GM19468 (cell line): ENCODE measurements around the gene MAN2B1.
"Not testable (repeated sequence)": the region's sequence is repeated elsewhere in the genome, so short reads cannot be mapped to it uniquely, and the experiment has no call there.

Experiments used
- ATAC-seq: cut with Tn5 transposase; IDR thresholded peaks from one replicate; pipeline ENCODE4 v1.9.1; 2021; ENCODE audit warnings: mild to moderate bottlenecking, moderate library complexity, moderate number of reproducible peaks; ENCODE audit not compliant: unreplicated experiment; ENCODE audit errors: extremely low read depth

MAN2B1 gene

DNA sequence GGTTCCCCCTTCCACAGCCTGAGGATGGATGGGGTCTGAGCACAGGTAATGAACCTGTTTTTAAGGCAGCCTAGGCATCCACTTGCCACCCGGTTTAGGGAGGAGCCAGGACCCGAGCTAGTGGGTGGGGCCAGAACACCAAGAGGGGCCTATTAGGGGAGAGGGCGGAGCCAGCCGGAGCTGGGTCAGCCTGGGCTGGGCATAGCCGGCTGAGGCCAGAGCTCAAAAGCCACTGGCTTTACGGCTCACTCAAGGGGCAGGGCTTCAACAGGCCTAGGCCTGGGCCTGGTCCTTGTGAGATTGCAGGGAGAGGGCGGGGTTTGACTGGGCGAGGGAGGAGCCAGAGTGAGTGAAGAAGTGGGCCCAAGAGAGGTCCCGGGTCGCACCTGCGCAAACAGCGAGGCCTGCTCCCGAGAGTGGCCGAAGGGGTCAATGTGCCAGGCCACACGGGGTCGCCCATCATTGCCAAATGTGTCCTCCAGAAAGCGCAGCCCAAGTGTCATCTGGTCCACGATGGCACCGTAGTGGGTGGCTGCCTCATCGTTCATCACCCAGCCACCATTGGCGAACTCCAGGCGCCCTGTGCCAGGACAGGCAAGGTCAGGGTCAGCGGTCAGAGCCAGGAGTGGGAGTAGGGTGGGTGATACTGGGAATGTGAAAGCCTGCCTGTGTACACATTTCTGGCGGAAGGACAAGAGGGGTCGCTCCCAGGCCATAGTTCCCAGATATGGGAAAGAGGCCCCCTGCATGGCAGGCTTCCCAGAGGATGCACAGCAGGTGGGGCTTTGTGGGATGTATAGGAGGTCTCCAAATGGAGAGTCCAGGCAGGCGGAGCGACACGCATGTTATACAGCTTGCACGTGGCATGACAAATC lies 1.9 kb downstream of the MAN2B1 start:
- no peak for ATAC-seq

DNA sequence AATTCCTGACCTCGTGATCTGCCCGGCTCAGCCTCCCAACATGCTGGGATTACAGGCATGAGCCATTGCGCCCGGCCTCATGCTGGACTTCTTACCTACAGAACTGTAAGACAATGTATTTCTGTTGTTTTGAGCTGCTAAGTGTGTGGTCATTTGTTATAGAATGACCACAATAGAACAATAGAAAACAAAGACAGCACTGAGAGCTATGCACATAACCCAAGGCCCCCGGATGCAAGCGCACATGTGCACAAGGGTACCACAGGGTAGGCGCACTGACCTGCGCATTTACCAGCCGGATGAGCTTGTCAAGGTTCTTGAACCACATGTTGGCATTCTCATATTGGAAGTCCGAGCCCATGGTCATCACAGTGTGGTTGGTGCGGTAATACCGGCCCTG lies 5.6 kb downstream of the MAN2B1 start:
- ATAC-seq = no peak

DNA sequence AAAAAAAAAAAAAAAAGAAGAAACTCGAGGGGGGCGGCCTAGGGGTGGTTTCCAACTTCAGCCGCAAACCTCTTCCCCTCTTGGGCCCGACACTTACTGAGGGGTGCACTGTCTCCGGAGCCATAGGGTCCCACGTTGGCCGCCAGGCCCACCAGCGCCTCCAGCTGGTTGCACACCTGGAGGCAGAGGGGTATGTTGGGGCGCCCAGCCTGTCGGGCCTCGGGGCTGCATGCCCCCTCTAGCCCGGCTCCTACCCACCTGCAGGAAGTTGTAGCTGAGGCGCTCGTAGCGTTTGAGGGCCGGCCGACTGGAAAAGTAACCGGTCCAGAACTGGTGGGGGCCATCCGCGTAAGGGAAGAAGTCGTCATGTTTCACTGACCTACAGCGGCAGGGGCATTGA lies 8.6 kb downstream of the MAN2B1 start:
- ATAC-seq = no peak

DNA sequence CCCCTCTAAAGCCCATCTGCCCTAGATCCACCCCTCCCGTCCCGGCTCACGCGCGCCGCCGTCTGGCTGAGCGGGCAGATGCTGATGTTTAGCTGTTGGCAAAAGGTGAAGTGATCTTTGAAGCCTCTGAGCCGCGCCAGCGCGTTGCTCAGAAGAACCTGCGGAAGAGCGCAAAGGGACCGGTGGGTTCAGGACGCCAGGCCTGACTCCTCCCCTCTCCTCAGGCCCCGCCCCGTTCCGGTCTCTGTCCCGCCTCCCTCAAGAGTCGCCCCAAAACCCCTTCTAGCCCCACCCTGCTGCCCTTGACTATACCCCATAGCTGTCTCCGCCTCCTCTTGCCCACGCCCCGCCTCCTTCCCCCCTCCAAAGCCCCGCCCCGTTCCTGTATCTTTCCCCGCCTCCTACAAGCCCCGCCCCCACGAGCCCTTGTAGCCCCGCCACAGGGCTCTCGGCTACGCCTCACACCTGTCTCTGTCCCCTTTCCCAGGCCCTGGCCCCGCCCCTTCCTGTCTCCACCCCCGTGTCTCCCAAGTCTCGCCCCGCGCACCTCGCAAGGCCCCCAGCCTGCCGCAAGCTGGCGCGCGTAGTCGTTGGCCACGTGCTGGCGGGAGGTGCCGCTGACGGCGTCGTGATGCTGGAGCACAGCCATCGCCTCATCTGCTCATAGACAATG lies 9.5 kb downstream of the MAN2B1 start:
- no peak for ATAC-seq

DNA sequence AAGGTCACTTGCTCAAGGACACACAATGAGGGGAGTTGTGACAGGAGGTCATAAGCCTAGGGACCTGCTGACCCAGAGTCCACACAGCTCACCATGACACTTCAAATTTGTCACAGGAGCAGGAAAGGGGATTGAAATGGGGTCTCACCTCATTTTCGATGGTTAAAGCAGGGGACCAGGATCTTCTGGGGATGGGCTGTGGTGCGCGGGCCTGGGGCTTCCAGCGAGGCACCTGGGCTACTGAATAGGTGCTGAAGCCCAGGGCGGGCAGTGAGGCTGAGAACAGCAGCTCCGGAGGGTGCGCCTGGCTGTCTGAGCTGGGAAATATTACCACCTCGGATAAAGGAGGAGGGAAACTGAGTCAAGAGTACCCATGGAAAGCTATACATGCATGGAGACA lies 11.0 kb downstream of the MAN2B1 start:
- no peak for ATAC-seq

DNA sequence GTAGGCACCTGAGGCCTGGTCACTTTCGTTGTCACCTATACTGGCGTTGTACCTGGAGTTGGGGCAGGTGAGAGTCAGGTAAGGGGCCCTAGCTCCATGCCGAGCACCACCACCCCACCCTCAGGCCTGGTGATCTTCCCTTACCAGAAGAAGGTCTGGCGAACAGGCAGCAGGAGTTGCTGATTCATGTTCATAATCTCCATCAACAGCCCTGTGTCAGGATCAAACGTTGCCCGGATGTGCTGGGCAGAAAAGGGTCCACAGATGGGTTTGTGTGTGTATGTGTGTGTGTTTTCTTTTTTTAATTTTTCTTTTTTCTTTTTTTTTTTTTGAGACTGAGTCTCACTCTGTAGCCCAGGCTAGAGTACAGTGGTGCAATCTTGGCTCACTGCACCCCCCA lies 14.3 kb downstream of the MAN2B1 start:
- no peak for ATAC-seq

DNA sequence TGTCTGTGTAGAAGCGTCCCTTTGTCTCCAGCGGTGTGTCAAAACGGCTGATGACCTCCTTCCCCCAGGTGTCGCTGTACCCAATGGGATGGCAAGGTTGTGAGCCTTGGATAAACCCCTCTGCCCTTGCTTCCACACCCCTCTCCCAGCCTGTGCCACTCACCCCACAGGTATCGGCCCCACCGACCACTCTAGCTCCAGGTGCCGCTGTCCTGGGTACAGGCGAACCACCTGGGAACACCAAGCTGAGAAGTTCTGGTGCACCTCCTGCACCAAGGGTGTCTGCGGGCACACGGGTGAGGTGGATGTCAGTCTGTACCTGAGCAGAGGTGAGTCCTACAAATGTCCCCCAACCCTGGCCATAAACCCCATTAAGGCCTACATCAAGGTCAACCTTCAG lies 16.6 kb downstream of the MAN2B1 start:
- ATAC-seq = no peak

DNA sequence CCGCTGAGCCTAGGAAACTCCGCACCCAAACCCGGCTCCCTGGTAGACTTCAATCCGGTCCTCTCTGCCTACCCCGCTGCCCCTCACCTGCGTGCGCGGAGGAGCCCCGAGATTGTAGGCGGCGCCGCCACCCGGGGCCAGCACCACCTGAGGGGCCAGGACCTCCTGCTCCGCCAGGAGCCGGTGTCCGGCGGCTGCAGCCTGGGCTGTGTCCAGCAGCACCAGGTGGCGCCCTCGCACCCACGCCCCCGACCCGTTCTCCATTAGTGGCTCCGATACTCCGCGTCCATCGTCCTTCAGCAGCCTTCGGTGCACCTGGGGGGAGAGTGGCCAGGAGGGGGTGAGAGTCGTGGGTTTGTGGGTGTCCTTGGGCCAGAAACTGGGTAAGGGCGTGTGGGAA lies 18.5 kb downstream of the MAN2B1 start:
- ATAC-seq = no peak

DNA sequence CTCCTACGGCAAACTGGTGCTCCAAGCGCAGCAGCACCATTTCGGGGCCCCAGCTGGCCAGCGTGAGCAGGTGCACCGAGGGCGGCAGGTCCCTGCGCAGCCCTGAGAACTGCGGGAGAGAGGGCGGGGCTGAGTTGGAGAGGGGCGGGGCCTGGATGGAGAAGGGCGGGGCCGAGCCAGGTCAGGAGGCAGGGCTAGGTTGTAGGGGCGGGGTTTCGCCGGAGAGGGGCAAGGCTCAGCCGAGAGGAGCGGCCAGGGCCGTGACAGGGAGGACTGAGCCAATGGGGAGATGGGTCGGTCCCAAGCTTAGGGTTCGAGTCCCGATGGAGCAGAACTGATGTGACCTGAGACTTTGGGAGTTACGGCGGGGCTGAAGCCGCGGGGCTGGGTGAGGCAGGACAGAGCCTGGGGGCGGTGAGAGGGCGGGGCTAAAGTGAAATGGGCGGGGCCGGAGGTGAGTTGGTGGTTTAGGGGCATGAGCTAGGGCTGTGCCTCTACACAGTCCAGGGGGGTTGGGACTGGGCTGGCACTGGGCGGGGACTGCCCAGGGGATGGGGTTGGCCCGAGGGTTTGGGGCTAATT lies 19.0 kb downstream of the MAN2B1 start:
- ATAC-seq = no peak

DNA sequence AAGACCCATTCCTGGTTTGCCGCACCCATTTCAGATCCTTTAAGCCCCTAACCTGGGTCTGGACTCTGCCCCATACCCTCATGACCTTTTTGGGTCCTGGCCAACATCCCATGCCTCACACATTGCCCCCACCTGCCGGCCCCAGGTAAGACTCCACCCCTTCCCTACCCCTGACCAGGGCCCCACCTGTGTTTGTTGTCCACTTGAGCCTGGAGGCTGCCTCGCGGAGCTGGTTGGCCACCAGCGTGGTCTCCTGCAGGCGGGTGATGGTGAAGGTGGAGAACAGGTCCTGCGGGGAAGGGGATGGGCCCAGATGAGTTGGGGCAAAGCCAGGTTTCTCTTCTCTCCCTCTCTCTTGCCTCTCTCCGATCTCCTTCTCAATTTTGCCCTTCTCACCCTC lies 19.5 kb downstream of the MAN2B1 start:
- no peak for ATAC-seq

DNA sequence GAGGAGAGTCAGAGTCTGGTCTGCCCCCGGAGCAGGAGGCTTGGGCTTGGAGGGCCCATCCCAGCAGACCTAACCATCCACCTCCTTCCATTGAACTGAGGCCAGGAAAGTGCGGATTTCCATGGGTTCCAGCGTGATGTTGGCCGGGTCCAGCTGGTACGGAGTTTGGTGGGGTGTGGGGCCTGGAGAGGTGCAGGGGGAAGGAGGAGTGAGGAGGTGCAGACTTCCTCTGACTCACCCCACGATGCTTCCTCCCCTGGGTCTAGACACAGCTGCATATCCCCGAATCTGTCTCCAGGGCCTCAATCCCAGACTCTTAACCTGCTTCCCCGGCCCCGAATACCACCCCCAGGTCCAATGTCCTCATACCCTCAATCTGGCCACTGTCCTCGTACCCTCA lies 20.0 kb downstream of the MAN2B1 start:
- no peak for ATAC-seq

DNA sequence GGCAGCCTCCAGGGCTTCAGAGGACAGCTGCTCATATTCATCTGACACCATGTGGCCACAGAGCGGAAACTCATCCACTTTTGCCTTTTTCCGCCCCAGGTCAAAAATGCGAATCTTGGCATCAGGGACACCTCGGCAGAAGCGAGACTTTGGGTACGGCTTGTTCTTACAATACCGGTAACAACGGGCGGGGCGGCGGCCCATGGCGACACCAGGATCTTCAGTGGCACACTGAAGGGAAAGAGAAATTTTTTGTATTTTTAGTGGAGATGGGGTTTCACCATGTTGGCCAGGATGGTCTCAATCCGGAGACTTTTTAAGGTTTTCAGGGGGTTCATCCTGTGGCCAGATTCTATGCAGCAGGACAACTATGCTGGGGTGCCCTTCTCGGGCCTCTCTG lies 22.8 kb downstream of the MAN2B1 start:
- ATAC-seq = not testable (repeated sequence)

DNA sequence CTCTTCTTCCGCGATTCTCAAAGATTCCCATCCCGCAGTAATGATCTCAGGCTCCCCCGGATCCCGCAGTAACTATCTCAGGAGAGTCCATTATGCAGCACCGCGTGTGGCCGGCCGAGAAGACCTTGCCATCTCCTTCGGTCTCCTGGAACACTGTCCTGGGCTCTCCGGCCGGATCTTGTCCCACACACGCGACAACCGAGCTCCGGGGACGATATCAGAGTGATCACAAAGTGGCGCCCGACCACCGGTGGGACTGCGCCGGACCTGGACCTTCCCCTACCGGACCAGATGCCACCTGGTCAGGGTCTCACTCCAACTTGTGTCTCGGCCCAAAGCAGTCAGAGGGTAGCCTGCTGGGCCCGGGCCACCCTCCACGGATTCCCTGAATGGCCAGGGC lies 24.0 kb downstream of the MAN2B1 start:
- no peak for ATAC-seq

DNA sequence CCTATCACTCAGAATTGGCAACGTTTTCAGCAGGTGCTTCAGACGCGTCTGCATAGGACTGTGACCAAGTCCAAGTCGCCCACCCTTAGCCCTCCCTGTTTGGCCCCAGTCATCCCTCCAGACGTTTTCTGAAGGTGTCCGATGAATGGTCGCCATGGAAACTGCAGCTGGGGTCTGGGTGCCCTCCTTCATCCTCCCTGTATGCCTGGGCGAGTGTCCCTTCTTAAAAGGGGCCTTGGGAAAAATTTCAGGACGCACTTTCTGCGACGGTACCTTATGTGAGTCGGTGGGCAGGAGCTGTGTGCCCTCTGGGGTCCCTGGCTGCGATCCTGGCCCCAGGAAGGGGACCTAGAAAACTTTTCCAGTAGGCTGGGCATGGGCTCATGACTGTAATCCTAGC lies 25.1 kb downstream of the MAN2B1 start:
- ATAC-seq = no peak

DNA sequence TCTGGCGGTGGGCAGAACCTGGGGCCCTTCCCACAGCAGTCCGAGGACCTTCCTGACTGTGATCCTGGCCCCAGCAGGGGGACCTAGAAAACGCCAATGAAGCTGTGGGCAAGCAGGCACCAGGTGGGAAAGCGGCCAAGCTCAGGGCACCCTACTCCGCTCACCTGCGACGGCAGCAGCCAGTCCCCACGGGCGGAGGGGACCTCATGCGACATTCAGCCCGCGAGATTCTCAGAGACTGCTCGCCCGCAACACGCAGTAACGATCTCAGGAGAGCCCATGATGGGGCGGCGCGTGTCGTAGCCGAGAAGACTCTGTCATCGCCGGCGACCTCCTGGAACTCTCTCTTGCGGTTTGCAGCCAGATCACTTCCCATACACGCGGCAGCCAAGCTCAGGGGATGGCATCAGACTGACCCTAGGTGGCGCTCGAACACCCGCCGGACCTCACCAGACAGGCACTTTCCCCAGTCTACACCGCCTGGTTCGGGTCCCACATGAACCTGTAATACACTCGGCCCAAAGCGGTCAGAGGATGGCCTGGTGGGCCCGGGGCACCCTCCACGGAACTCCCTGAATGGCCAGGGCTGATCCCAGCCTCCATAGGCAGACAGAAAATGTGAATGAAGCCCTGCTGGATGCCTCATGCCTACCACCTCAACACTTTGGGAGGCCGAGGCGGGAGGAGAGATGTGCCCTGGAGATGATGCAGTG lies 26.5 kb downstream of the MAN2B1 start:
- no peak for ATAC-seq

DNA sequence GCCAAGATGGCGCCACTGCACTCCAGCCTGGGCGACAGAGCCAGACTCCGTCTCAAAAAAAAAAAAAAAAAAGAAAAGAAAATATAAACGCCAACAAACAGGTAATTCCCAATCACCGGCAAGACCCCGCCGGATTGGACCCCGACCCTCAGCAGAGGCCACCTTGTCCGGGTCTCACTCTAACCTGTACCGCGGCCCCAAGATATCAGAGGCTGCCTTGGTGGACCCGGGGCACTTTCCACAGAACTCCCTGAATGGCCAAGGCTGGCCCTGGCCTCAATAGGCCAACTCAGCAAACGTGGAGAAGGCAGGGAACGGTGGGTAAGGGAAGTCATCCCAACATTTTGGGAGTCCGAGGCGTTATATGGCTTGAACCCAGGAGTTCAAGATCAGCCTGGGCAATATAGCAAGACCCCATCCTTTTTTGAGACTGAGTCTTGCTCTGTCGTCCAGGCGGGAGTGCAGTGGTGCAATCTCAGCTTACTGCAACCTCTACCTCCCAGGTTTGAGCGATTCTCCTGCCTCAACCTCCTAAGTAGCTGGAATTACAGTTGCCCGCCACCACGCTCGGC lies 27.8 kb downstream of the MAN2B1 start:
- ATAC-seq = no peak

DNA sequence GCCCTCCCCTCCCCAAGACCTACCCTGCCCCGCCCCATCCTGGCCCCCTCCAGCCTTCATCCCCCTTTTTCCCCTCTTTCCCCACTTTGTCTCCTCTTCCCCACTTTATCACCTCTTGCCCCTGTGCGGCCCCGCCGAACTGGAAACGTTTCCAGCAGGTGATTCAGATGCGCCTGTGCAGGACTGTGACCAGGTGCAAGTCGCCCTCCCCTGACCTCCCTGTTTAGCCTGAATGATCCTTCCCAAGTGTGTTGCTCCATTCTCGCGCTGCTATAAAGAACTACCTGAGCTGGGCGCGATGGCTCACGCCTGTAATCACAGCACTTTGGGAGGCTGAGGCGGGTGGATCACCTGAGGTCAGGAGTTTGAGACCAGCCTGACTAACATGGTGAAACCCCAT lies 29.9 kb downstream of the MAN2B1 start:
- no peak for ATAC-seq

DNA sequence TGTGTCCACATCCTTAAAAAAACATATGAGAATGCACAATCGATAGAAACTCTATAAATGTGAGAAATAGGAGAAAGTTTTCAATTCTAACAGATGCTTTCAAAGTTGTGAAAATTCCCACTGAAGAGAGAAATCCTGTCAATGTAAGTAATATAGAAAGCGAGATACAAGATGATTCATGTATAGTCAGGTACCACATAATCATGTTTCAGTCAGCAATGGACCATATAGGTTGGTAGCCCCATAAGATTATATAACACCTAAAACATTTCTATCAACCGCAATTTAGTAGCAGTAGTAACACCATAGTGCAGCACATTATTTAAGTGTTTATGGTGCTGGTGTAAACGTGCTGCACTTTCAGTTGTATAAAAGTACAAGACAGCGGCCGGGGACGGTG lies 37.3 kb downstream of the MAN2B1 start:
- no peak for ATAC-seq

DNA sequence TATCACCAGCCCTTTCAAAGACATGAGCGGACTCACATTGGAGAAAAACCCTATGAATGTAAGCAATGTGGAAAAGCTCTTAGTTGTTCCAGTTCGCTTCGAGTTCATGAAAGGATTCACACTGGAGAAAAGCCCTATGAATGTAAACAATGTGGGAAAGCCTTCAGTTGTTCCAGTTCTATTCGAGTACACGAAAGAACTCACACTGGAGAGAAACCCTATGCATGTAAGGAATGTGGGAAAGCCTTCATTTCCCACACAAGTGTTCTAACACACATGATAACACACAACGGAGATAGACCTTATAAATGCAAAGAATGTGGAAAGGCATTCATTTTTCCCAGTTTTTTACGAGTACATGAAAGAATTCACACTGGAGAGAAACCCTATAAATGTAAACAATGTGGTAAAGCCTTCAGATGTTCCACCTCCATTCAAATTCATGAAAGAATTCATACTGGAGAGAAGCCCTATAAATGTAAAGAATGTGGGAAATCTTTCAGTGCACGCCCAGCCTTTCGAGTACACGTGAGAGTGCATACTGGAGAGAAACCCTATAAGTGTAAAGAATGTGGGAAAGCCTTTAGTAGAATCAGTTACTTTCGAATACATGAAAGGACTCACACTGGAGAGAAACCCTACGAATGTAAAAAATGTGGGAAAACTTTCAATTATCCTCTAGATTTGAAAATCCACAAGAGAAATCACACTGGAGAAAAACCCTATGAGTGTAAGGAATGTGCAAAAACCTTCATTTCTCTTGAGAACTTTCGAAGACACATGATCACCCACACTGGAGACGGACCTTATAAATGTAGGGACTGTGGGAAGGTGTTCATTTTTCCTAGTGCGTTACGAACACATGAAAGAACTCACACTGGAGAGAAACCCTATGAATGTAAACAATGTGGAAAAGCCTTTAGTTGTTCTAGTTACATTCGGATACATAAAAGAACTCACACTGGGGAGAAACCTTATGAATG lies 38.2 kb downstream of the MAN2B1 start:
- no peak for ATAC-seq
